ENCODE measurements around the gene CHRD. TPM values are rescaled to one million over a fixed set of nuclear protein-coding genes. Genes with fewer than 3 reads are reported as not detected.
A peak's percentile ranks its signal among the peaks of the same experiment; 100 is the strongest.

CHRD gene
- total and polyA plus RNA-seq, 10 donors = 5.2 to 26.5 (median 14.9) TPM

GRCh38 chr3:184361532-184361931 is 18.3 kb upstream of the CHRD start, which contains the start of the genes CLCN2 and POLR2H:
Gene CLCN2 (minus strand): TSS chr3:184361605. CDS start chr3:184361479, 126 bp downstream.
Gene POLR2H (plus strand): TSS chr3:184361710. CDS start chr3:184363493, 1,783 bp downstream.
- H3K36me3 ChIP-seq = peaks cover 0 to 30% (median 5%) of the 10 kb centered on the region in 6 donors
- 0 to 1% (median 0%) methylated on average over 2 to 56 of the region's 56 CpGs; no CpG with 5 or more reads in 1 of the 5 donors for WGBS, 5 donors
- H3K27ac ChIP-seq = peak within 1 kb of the TSS; percentile 93 to 98 (median 97)
- H3K4me3 ChIP-seq = peak within 1 kb of the TSS; percentile 82 to 98 (median 90)
- no peaks in the 10 kb centered on the region for H3K9me3 ChIP-seq
- H3K4me1 ChIP-seq = peaks cover 11 to 62% (median 31%) of the 10 kb centered on the region in 6 donors
- no peak for DNase-seq
- no peaks in the 10 kb centered on the region for H3K27me3 ChIP-seq (replicated peaks in 1 of 7)
- peak; percentile 59 to 76 (median 75) for TF ChIP-seq POLR2AphosphoS5 (IDR thresholded peaks at IDR 0.05)
- TF ChIP-seq POLR2A (IDR thresholded peaks at IDR 0.05) = peak in 1 of 3 donors; percentile 9
- TF ChIP-seq, protein P1, sequence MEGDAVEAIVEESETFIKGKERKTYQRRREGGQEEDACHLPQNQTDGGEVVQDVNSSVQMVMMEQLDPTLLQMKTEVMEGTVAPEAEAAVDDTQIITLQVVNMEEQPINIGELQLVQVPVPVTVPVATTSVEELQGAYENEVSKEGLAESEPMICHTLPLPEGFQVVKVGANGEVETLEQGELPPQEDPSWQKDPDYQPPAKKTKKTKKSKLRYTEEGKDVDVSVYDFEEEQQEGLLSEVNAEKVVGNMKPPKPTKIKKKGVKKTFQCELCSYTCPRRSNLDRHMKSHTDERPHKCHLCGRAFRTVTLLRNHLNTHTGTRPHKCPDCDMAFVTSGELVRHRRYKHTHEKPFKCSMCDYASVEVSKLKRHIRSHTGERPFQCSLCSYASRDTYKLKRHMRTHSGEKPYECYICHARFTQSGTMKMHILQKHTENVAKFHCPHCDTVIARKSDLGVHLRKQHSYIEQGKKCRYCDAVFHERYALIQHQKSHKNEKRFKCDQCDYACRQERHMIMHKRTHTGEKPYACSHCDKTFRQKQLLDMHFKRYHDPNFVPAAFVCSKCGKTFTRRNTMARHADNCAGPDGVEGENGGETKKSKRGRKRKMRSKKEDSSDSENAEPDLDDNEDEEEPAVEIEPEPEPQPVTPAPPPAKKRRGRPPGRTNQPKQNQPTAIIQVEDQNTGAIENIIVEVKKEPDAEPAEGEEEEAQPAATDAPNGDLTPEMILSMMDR (IDR thresholded peaks at IDR 0.05 in 8 of 11, conservative IDR thresholded peaks at IDR 0.05 in 3 of 11) = no peak
- intact Hi-C loops (cut with DNase I; ENCODE audit: low total_unique reads) = no loop called here

GRCh38 chr3:184361932-184362667 is 17.8 kb upstream of the CHRD start:
- intact Hi-C loops (cut with DNase I; ENCODE audit: low total_unique reads) = no loop called here
- Histone ChIP-seq H3K27me3 (replicated peaks in 1 of 7) (no peaks in the 10 kb centered on the region), H3K9me3 (no peaks in the 10 kb centered on the region), H3K27ac (peak overlapping the region; percentile 93 to 98 (median 97)), H3K36me3 (peaks cover 0 to 35% (median 9%) of the 10 kb centered on the region in 6 donors), H3K4me1 (peaks cover 11 to 62% (median 31%) of the 10 kb centered on the region in 6 donors), H3K4me3 (peak overlapping the region; percentile 82 to 98 (median 90))
- DNase-seq = peak; percentile 92
- WGBS, 5 donors = 0 to 1% (median 0%) methylated on average over 25 to 38 of the region's 38 CpGs
- TF ChIP-seq POLR2AphosphoS5 (IDR thresholded peaks at IDR 0.05) = peak in 2 of 3 donors; percentile 13 to 15
- TF ChIP-seq POLR2A (IDR thresholded peaks at IDR 0.05) = no peak

DNA sequence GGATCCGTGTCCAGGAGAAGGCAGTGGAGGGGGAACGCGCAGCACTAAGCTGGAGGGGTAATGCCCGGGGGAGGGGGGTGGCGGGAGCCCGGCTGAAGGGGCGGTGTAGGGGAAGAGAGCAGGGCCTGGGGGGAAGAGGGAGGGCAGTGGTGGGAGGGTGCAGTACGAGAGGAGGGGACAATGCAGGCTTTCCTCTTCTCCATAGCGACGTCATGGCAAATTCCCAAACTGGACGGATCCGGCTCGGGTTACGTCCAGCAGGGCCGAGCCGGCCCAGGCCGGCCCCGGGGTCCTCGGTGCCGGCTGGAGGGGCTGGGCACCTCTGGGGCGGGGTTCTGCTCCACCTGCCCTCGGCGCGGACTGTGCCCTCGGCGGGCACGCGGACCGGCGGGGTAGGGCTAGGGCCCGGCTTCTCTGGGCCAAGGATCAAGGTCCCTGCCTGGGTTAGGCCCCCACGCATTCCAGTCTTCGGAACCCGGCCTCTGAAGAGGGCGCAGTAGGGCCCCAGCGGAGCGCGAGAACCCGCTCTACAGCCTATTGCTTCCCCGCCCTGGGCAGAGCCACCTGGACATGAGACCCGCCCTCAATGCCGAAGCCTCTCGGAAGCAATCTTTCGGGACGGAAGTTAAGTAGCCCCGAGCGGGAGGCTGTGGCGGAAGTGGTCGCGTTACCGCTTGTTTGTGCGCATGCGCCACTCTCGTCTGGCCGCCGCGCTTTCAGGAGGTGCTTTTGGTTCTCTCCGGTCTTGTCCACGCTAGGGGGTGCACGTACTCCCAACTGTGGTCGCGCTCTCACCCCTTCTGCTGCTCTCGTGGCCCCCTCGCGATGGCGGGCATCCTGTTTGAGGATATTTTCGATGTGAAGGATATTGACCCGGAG is 16.9 kb upstream of the CHRD start:
- peak overlapping the region; percentile 93 to 98 (median 97) for H3K27ac ChIP-seq
- DNase-seq = peak; percentile 98
- H3K9me3 ChIP-seq = no peaks in the 10 kb centered on the region
- H3K27me3 ChIP-seq (replicated peaks in 1 of 7) = no peaks in the 10 kb centered on the region
- WGBS, 5 donors = 0 to 1% (median 1%) methylated on average over 53 to 68 of the region's 68 CpGs
- TF ChIP-seq POLR2AphosphoS5 (IDR thresholded peaks at IDR 0.05) (peak; percentile 92 to 95 (median 92)), POLR2A (IDR thresholded peaks at IDR 0.05) (peak in 1 of 3 donors; percentile 53)
- TF ChIP-seq, protein P1 (IDR thresholded peaks at IDR 0.05 in 8 of 11, conservative IDR thresholded peaks at IDR 0.05 in 3 of 11) = peak; percentile 18 to 78 (median 64)
- H3K4me3 ChIP-seq = peak overlapping the region; percentile 82 to 98 (median 90)
- peaks cover 11 to 62% (median 31%) of the 10 kb centered on the region in 6 donors for H3K4me1 ChIP-seq
- intact Hi-C loops (cut with DNase I; ENCODE audit: low total_unique reads) = no loop called here
- peaks cover 0 to 36% (median 12%) of the 10 kb centered on the region in 6 donors for H3K36me3 ChIP-seq

DNA sequence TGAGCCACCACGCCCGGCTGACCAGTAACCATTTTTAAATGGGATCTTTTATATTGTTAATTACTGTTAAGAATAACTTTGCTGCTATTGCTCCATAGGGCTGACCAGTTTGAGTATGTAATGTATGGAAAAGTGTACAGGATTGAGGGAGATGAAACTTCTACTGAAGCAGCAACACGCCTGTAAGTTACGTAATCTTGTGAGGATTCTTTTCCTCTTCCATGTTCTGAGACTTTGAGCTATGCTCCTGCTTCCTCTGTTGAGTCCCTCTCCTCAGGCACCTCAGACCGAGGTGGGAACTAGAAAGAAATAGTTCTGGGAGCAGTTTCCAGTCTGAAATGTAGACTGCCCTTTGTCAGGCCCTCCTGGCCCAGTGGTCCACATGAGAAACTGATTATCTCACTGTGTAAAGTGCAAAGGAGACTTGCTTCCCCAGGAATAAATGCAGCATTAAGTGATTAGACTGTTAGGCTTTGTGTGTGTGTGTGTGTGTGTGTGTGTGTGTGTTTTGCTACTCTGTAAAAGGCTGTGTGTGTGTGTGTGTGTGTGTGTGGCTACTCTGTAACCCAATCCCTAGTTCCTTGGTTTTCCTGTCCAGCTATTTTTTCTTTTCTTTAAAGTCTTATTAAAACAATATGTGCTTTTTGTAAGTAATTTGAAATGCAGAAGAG is 13.1 kb upstream of the CHRD start:
- H3K4me3 ChIP-seq = no peak overlapping the region
- intact Hi-C loops (cut with DNase I; ENCODE audit: low total_unique reads) = no loop called here

More for the DNA sequence above, 13.1 kb upstream of the CHRD start:
- peaks cover 13 to 65% (median 25%) of the 10 kb centered on the region in 6 donors for H3K4me1 ChIP-seq
- 75 to 97% (median 85%) methylated on average over 5 of the region's 5 CpGs for WGBS, 5 donors
- no peaks in the 10 kb centered on the region for H3K9me3 ChIP-seq
- no peak for DNase-seq
- H3K27ac ChIP-seq = no peak overlapping the region
- no peaks in the 10 kb centered on the region for H3K27me3 ChIP-seq (replicated peaks in 1 of 7)
- H3K36me3 ChIP-seq = peaks cover 3 to 65% (median 24%) of the 10 kb centered on the region in 6 donors
- TF ChIP-seq POLR2AphosphoS5 (IDR thresholded peaks at IDR 0.05) (no peak), POLR2A (IDR thresholded peaks at IDR 0.05) (no peak)
- TF ChIP-seq, protein P1 (IDR thresholded peaks at IDR 0.05 in 8 of 11, conservative IDR thresholded peaks at IDR 0.05 in 3 of 11) = no peak
